ENCODE results near the gene NPY.

The NPY gene

DNA sequence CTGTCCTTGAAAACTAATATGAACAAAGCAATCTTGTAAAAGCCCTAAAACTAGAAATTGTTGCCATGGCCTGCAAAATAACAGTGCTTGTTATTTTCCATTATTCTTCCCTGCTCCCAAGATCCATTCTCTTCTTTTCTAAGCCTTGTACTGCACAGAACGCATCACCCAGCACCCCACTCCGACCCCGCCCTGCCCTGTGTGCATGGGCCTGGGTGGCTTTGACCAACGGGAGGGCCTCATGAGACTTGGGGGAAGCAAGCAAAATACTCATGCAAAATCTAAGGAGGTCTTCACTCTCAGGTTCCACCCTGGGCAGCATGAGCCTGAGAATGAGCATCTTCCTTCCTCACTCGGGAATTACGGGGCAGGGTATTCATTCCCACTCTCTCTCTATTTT is 32.4 kb downstream of the NPY start:
- no peak for DNase-seq (ENCODE audit: low read depth in 2 of 2)

DNA sequence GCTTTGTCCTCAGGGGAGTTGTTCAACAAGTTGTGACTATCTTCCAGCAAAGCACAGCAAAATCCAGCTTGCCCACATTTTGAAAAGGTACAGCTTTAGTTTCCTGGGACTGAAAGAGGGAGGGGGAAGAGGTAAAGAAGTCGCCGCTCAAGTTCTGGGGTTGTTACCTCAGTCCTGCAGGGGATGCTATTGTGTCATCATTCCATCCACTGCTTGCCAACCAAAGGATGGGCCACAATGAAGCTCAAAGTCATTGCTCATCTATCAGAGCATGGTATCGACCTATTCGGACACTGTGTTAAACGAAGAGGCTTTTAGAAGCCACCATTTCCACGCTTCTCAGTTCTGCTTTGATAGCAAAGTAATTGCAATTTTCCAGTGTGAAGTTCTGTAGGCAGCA is 34.3 kb downstream of the NPY start:
- no peak for DNase-seq (ENCODE audit: low read depth in 2 of 2)

DNA sequence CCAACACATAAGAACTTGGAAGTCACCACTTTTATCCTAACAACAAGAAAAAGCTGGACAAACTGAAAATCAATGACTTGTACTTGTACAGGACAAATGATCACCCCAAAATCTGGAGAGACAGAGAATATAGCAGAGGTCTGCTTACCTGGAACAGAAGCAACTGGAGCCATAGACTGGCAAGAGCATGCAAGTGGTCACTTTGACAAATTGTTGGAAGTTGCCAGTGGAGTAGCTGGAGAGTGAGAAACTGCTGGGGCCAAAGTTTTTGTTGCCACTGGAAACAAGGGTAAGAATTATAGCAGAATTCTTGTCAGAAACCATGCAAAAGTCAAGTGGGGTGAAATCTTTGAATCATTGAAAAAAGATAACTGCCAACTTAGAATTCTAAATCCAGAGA is 35.2 kb downstream of the NPY start:
- no peak for DNase-seq (ENCODE audit: low read depth in 2 of 2)

DNA sequence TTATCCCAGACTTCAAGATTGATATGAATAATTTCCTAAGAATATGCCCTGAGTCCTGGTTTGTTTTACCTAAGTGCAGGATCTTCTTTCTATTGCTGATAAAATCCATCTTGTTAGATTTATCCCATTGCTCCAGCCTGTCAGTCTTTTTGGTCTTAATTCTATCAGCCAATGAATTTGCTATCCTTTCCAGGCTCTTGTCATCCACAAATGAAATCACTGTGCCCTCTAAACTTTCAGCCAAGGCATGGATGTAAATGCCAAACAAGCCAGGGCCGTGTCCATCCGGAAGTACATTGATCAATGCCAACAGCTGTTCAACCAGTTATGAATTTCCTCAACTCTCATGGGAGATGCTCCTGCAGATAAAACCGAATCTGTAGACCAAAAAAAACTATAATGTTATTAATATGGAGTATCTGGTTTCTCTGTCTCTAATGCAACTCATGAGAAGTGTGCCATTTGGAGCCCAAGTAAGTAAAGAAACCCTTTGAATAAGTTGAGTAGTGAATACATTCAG is 40.0 kb downstream of the NPY start:
- DNase-seq (ENCODE audit: low read depth in 2 of 2): no peak

DNA sequence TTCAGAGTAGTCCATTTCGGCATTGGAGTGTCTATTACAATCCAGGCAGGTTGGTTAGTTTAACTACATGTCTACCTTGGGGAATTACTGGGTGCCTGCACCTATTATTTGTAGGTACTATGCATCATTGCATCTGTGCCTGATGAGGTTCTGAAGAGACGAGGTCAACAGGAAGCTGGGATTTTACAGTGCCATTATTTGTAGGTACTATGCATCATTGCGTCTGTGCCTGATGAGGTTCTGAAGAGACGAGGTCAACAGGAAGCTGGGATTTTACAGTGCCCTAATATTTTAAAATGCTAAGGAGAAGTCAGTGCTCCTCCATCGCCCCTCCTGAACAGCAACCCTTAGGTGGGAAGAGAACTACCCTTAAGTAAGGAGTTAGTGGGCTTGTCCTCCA is 41.7 kb downstream of the NPY start:
- no peak for DNase-seq (ENCODE audit: low read depth in 2 of 2)

DNA sequence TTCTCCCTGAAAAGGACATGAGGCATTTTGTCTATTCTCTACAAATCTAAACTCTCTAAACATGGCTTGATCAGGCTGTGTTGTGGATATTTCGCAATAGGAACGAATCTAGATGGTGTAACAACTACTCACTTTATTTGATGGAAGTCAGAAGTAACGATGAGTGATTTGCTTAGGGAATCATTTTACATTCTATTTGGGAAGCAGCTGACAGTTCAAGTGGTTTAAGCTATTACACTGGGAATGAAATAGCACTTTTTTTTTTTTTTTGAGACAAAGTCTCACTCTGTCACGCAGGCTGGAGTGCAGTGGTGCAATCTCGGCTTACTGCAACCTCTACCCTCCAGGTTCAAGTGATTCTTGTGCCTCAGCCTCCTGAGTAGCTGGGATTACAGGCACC is 44.1 kb downstream of the NPY start:
- no peak for DNase-seq (ENCODE audit: low read depth in 2 of 2)

DNA sequence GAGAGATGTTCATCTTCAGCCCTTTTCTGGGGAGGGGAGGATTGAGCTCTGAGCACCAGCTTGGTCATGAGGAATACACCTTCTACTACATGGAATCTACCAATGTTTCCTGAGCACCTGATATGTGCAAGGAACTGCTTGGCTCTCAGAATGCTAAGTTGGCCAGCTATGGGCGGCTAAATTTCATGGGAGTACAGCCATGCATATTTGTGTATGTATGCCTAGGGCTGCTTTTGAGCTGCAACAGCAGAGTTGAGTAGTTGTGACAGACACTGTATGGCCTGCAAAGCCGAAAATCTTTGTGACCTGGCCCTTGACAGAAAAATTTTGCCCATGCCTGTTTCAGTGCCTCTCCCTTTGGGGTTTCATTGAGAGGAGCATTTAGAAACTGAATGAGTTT is 44.9 kb downstream of the NPY start:
- no peak for DNase-seq (ENCODE audit: low read depth in 2 of 2)

DNA sequence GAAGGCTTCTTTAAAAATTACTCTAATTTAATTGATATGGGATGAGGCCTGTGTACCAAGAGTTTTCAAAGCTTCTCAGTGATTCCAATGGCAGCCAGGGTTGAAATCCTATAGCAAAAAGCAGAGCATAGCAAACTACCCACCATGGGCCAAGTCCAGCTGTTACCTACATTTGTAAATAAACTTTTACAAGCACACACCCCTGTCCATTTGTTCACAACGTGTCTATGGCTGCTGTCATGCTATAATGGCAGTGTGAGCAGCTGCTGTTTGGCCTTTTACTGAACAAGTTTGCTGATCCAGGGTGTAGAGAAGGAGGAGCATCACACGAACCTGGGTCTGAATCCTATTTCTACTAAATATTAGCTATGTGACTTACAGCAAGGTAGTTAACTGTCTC is 50.0 kb downstream of the NPY start:
- no peak for DNase-seq (ENCODE audit: low read depth in 2 of 2)

DNA sequence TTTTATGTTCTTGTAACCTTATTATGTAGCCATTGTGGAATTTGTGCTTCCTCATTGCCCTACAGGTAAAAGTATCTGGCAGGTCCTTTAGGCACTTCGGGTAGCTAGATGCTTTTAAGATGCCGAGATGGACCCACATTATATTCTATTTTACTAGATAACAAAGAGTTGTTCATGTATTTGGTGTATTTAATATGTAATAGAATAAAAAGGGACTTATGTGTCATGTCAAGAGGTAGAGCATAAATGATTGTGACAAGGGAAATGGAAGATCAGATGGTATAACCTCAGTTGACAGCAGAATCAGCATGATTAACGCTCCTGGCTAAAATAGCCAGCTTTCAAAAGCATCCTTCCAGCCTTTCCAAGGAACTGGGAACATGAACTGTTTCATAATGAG is 50.6 kb downstream of the NPY start:
- DNase-seq (ENCODE audit: low read depth in 2 of 2): no peak

DNA sequence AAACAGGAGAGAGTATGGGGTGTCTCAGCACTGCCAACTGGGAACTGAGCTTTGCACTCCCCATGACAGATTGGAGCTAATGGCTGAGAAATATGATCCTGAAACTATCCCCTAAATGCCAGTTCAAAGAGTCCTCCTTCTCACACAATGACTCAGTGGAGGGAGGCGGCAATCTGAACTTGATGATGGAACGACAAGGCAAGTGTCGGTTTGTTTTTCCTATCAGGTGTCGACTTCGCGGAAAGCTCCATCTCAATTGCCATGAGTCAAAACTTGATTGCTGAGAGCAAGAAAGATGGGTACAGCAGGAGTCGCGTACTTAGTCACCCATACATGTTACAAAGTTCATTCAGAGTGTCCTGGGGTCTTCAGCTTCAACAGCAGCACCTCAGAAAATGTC is 52.5 kb downstream of the NPY start:
- no peak for DNase-seq (ENCODE audit: low read depth in 2 of 2)

DNA sequence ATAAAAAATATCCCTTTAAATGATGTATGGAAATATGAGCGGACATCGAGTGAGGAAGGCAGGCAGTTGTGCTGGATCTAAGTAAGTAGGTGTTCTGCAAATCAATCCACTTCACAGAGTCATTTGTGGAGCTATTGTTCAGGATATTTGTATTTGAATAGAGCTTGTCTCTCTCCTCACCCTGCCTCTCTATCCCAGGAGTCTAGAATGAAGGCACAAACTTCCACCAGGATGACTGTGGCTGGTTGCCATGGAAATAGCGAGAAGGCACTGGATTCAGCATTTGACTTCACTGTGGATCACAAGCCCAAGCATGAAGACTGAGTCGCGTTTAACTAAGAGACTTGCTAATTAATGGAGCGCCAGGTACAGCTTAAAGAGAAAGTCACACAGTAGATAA is 53.2 kb downstream of the NPY start:
- no peak for DNase-seq (ENCODE audit: low read depth in 2 of 2)

DNA sequence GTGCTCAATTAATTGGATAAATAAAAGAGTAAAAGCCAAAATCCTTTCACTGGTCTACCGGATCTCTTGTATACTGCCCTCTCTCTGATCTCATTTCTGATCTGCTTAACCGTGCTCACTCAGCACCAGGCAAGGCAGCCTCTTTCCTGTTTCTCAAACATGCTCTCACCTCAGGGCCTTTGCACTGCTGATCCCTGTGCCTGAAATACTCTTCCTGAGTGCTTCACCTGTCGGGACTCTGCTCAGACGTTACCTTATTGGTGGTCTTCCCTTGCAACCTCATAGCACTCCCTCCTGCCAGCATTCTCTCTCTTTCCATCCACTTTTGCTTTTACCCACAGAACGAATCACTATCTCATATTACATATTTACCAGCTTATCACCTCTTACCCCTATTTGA is 55.6 kb downstream of the NPY start:
- DNase-seq (ENCODE audit: low read depth in 2 of 2): no peak

DNA sequence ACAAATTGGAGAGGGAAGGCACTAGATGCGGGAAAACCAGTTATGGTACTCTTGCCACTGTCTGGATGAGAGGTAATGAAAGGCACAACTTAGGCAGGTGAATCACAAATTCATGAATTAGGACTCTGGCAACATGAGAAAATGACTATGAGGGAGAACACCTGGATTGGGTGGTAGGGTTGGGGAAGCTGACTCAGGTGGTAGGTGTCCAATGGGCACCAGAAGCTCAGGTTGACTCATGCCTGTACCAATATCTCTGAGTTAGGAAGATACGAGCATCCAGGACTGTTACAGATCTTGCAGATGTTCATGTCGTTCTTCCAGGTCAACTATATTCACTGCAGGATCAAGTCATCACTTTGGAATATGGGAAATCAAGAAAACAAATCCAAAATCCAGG is 56.7 kb downstream of the NPY start:
- no peak for DNase-seq (ENCODE audit: low read depth in 2 of 2)

Measured in stimulated activated CD8-positive, alpha-beta memory T cell treated with anti-CD3 and anti-CD28 coated beads, Interleukin-7, amount 100 ng/mL, for 1 hour (primary cell).